K562 (cell line): Measurements from ENCODE around the gene DIS3L2.

Experiments
- ARHGAP35 ChIP-seq: fragments of 450-650 bp; IDR thresholded peaks from 2 replicates; pipeline ENCODE4 v1.6.1; 2018; ENCODE audit not compliant: partially characterized antibody
- E2F3 ChIP-seq: fragments of 250-450 bp; sonication (Bioruptor Pico); IDR thresholded peaks from 2 replicates; pipeline ENCODE4 v1.4.0; 2020; ENCODE audit warnings: mild to moderate bottlenecking
- FOS ChIP-seq: IDR thresholded peaks from 3 replicates; pipeline ENCODE4 v1.6.1; 2011; ENCODE audit not compliant: insufficient read length; ENCODE audit errors: extremely low read depth
- NBN ChIP-seq: fragments of 450-650 bp; IDR thresholded peaks from 2 replicates; pipeline ENCODE4 v1.6.1; 2016; ENCODE audit warnings: low read depth, mild to moderate bottlenecking
- NFATC3 ChIP-seq: fragments of 450-650 bp; IDR thresholded peaks from 2 replicates; pipeline ENCODE4 v1.6.1; 2017; ENCODE audit warnings: mild to moderate bottlenecking
- NR1H2 ChIP-seq: sonication (generic); formaldehyde crosslinking; IDR thresholded peaks from 2 replicates; pipeline ENCODE4 v1.4.0; 2020; ENCODE audit warnings: mild to moderate bottlenecking, missing genetic modification reagents
- PML ChIP-seq: IDR thresholded peaks from 2 replicates; pipeline ENCODE4 v1.6.1; 2012; ENCODE audit warnings: low read length, inconsistent platforms
- RBM22 ChIP-seq: fragments of 200-400 bp; formaldehyde crosslinking; IDR thresholded peaks from 2 replicates; pipeline ENCODE4 v1.6.1; 2018; ENCODE audit warnings: low read length, low read depth; ENCODE audit not compliant: poor library complexity, severe bottlenecking
- TEAD4 ChIP-seq, 2 experiments: sonication (generic) in 1 of 2; formaldehyde crosslinking in 1 of 2; IDR thresholded peaks; 2 replicates each; pipeline versions ENCODE4 v1.6.1 to v1.8.0; 2012 to 2022; ENCODE audit warnings: borderline replicate concordance in 1 of 2, inconsistent platforms in 1 of 2, low read length in 1 of 2, mild to moderate bottlenecking in 1 of 2, missing genetic modification reagents in 1 of 2
- TOE1 ChIP-seq, 2 experiments: fragments of 450-650 bp in 1 of 2; sonication (generic) in 1 of 2; formaldehyde crosslinking in 1 of 2; IDR thresholded peaks; 2 replicates each; pipeline versions ENCODE4 v1.7.1 to v1.8.0; 2016 to 2022; ENCODE audit warnings: borderline replicate concordance in 2 of 2, mild to moderate bottlenecking in 2 of 2, antibody characterized with exemption in 1 of 2, inconsistent platforms in 1 of 2, low read depth in 1 of 2, missing genetic modification reagents in 1 of 2, moderate library complexity in 1 of 2
- ZKSCAN8 ChIP-seq: fragments of 200-800 bp; sonication (Bioruptor generic); IDR thresholded peaks from 2 replicates; pipeline ENCODE4 v1.6.1; 2016; ENCODE audit warnings: missing genetic modification characterization, missing compliant biosample characterization
- TF ChIP-seq, protein P1 (sequence below): sonication (generic); formaldehyde crosslinking; IDR thresholded peaks from 2 replicates; pipeline ENCODE4 v1.8.1; 2022; ENCODE audit warnings: missing genetic modification reagents
- TF ChIP-seq, protein P2 (sequence below), 3 experiments: IDR thresholded peaks in 2 of 3; conservative IDR thresholded peaks in 1 of 3; 2 replicates each; pipeline ENCODE4 v1.5.1; 2011 to 2012; ENCODE audit warnings: low read length in 3 of 3, mild to moderate bottlenecking in 3 of 3, control low read depth in 2 of 3, improper control_type of control experiment in 1 of 3, inconsistent platforms in 1 of 3, low read depth in 1 of 3, mixed read lengths in 1 of 3, moderate library complexity in 1 of 3; ENCODE audit not compliant: insufficient read depth in 2 of 3
- TF ChIP-seq, protein P3 (sequence below): fragments of 450-650 bp; IDR thresholded peaks from 2 replicates; pipeline ENCODE4 v1.6.1; 2016; ENCODE audit warnings: borderline replicate concordance

DNA sequence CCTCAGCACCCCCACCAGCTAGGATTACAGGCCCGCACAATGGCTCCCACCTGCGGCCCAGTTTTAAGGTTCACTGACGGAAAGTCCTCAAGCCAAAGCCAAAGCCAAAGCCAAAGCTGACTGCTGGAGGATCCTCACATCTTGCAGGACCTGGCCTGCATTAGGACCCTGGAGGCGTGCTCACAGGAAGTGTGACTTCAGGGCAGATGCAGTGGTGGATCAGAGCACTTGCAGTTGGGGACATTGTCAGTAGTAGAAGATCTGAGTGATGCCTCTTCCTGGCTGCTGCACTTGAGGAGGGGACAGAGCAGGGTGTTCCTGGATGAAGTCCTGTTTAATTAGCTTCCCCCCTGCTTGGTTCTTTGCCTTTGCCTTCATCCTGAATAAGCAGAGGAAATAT, 348.1 kb downstream of the DIS3L2 start:
- TF ChIP-seq, protein P1, sequence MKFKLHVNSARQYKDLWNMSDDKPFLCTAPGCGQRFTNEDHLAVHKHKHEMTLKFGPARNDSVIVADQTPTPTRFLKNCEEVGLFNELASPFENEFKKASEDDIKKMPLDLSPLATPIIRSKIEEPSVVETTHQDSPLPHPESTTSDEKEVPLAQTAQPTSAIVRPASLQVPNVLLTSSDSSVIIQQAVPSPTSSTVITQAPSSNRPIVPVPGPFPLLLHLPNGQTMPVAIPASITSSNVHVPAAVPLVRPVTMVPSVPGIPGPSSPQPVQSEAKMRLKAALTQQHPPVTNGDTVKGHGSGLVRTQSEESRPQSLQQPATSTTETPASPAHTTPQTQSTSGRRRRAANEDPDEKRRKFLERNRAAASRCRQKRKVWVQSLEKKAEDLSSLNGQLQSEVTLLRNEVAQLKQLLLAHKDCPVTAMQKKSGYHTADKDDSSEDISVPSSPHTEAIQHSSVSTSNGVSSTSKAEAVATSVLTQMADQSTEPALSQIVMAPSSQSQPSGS (CRISPR knock-in tag): no peak
- TF ChIP-seq RBM22 (no peak), NBN (no peak), ZKSCAN8 (no peak), FOS (no peak), TOE1 (IDR thresholded peaks at IDR 0.05; ENCODE audit: borderline replicate concordance) (no peak), TOE1 (CRISPR knock-in tag; IDR thresholded peaks at IDR 0.05; ENCODE audit: borderline replicate concordance, low read depth) (no peak), NFATC3 (no peak), TEAD4 (IDR thresholded peaks at IDR 0.05; ENCODE audit: low read length) (no peak), TEAD4 (CRISPR knock-in tag; IDR thresholded peaks at IDR 0.05; ENCODE audit: borderline replicate concordance) (no peak), PML (no peak), E2F3 (CRISPR knock-in tag) (no peak), NR1H2 (no peak), ARHGAP35 (no peak)
- TF ChIP-seq, protein P2, sequence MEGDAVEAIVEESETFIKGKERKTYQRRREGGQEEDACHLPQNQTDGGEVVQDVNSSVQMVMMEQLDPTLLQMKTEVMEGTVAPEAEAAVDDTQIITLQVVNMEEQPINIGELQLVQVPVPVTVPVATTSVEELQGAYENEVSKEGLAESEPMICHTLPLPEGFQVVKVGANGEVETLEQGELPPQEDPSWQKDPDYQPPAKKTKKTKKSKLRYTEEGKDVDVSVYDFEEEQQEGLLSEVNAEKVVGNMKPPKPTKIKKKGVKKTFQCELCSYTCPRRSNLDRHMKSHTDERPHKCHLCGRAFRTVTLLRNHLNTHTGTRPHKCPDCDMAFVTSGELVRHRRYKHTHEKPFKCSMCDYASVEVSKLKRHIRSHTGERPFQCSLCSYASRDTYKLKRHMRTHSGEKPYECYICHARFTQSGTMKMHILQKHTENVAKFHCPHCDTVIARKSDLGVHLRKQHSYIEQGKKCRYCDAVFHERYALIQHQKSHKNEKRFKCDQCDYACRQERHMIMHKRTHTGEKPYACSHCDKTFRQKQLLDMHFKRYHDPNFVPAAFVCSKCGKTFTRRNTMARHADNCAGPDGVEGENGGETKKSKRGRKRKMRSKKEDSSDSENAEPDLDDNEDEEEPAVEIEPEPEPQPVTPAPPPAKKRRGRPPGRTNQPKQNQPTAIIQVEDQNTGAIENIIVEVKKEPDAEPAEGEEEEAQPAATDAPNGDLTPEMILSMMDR (IDR thresholded peaks at IDR 0.05 in 2 of 3, conservative IDR thresholded peaks at IDR 0.05 in 1 of 3; ENCODE audit: insufficient read depth in 2 of 3, low read depth in 1 of 3, low read length in 3 of 3): no peak
- TF ChIP-seq, protein P3, sequence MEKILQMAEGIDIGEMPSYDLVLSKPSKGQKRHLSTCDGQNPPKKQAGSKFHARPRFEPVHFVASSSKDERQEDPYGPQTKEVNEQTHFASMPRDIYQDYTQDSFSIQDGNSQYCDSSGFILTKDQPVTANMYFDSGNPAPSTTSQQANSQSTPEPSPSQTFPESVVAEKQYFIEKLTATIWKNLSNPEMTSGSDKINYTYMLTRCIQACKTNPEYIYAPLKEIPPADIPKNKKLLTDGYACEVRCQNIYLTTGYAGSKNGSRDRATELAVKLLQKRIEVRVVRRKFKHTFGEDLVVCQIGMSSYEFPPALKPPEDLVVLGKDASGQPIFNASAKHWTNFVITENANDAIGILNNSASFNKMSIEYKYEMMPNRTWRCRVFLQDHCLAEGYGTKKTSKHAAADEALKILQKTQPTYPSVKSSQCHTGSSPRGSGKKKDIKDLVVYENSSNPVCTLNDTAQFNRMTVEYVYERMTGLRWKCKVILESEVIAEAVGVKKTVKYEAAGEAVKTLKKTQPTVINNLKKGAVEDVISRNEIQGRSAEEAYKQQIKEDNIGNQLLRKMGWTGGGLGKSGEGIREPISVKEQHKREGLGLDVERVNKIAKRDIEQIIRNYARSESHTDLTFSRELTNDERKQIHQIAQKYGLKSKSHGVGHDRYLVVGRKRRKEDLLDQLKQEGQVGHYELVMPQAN: no peak
